ENCODE measurements around the gene MSMO1. TPM values are rescaled to one million over a fixed set of nuclear protein-coding genes. Genes with fewer than 3 reads are reported as not detected.

MSMO1 gene
- total RNA-seq, 2 experiments from 2014 or later = 41.6 to 91.5 TPM

DNA sequence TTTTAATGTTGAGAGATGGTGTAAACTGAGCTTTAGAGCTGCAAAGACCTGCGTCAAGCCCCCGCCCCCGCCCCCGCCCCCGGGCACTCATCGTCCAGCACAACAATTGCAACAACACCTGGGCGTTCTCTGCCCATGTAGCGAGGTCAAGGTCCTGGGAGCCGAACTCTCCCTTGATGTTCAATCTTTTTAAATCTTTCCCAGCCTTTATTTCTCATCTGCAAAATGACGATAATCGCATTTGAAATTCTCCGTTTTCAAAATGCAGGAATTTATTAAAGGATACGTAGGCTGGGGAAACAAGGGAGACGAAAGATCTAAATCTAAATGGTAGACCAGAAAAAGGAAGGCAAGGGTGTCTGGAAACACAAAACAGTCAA, 648 bp upstream of the MSMO1 start:
- Histone ChIP-seq H3K4me2 (ENCODE audit: low read length) (peak overlapping the region; percentile 90), H3K27ac (ENCODE audit: low read depth, low read length, poor library complexity, severe bottlenecking) (peak overlapping the region; percentile 64), H3K79me2 (ENCODE audit: insufficient read depth, low read depth, low read length) (peaks cover 42% of the 10 kb centered on the region), H3K4me1 (ENCODE audit: insufficient read depth, low read length, poor library complexity, severe bottlenecking) (peaks cover 40% of the 10 kb centered on the region), H3K36me3 (ENCODE audit: insufficient read depth, low read length) (peaks cover 47% of the 10 kb centered on the region), H3K9me2 (ENCODE audit: insufficient read depth, low read length) (no peaks in the 10 kb centered on the region), H3K4me3 (ENCODE audit: low read depth, low read length, poor library complexity, severe bottlenecking) (peak overlapping the region; percentile 90), H2AFZ (ENCODE audit: low read length) (peak overlapping the region; percentile 88), H3K9me3 (ENCODE audit: low read length) (peaks cover 6% of the 10 kb centered on the region; the same call in 1 of the 2 replicates), H4K20me1 (ENCODE audit: insufficient read depth, low read length) (peaks cover 23% of the 10 kb centered on the region)
- DNase-seq (ENCODE audit: low spot score) = peak; percentile 62
- CTCF ChIA-PET (ENCODE audit: unreplicated experiment) = interaction anchor here (1.4 kb wide), 1 partner anchor 196 kb away, joined by 5 read pairs; no protein-coding TSS in a partner anchor
- TSS peak; percentile 97 for BruUV-seq (replicated peaks)
- no peak for TF ChIP-seq EZH2phosphoT487 (IDR thresholded peaks at IDR 0.05; ENCODE audit: borderline replicate concordance, low read depth, low read length)
- TF ChIP-seq, protein P1, sequence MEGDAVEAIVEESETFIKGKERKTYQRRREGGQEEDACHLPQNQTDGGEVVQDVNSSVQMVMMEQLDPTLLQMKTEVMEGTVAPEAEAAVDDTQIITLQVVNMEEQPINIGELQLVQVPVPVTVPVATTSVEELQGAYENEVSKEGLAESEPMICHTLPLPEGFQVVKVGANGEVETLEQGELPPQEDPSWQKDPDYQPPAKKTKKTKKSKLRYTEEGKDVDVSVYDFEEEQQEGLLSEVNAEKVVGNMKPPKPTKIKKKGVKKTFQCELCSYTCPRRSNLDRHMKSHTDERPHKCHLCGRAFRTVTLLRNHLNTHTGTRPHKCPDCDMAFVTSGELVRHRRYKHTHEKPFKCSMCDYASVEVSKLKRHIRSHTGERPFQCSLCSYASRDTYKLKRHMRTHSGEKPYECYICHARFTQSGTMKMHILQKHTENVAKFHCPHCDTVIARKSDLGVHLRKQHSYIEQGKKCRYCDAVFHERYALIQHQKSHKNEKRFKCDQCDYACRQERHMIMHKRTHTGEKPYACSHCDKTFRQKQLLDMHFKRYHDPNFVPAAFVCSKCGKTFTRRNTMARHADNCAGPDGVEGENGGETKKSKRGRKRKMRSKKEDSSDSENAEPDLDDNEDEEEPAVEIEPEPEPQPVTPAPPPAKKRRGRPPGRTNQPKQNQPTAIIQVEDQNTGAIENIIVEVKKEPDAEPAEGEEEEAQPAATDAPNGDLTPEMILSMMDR (conservative IDR thresholded peaks at IDR 0.05; ENCODE audit: low read length) = no peak
- POLR2A ChIA-PET = interaction anchor here (0.6 to 1.6 kb wide), 12 partner anchors 9 to 593 kb away, joined by 3 to 7 read pairs (median 4); no protein-coding TSS in a partner anchor
- intact Hi-C loops (cut with micrococcal nuclease; ENCODE audit: unreplicated experiment) = loop anchor here (1.0 to 10.0 kb wide), 4 partner anchors 120 to 382 kb away; partner anchors contain the start of genes KLHL2 and TMEM192

DNA sequence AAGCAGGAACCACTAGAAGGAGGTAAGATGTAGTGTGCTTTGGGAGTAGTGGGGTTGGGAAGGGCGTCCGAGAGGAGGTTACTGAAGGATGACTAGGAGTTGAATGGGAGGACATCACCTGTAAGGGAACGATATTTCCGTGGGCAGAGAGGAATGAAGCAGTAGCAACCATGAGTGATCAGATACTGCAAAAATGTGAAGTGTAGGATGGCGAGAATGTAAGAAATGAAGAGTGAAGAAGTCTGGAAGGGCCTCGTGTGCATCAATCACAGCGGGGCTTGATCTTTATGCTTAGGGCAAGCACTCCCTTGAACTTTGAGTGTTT, 594 bp downstream of the MSMO1 start:
- ChIA-PET CTCF (ENCODE audit: unreplicated experiment) (interaction anchor here (1.3 kb wide), 1 partner anchor 17 kb away, joined by 4 read pairs; no protein-coding TSS in a partner anchor), POLR2A (interaction anchor here (0.6 to 1.6 kb wide), 8 partner anchors 8 to 635 kb away, joined by 3 to 5 read pairs (median 4); no protein-coding TSS in a partner anchor)
- Histone ChIP-seq H3K4me1 (ENCODE audit: insufficient read depth, low read length, poor library complexity, severe bottlenecking) (peaks cover 51% of the 10 kb centered on the region), H3K27ac (ENCODE audit: low read depth, low read length, poor library complexity, severe bottlenecking) (peak overlapping the region; percentile 73), H2AFZ (ENCODE audit: low read length) (peak overlapping the region; percentile 27), H3K79me2 (ENCODE audit: insufficient read depth, low read depth, low read length) (peaks cover 55% of the 10 kb centered on the region), H3K4me3 (ENCODE audit: low read depth, low read length, poor library complexity, severe bottlenecking) (peak overlapping the region; percentile 90), H3K9me3 (ENCODE audit: low read length) (peaks cover 6% of the 10 kb centered on the region; the same call in 1 of the 2 replicates), H3K4me2 (ENCODE audit: low read length) (peak overlapping the region; percentile 98), H3K9me2 (ENCODE audit: insufficient read depth, low read length) (no peaks in the 10 kb centered on the region), H3K36me3 (ENCODE audit: insufficient read depth, low read length) (peaks cover 60% of the 10 kb centered on the region), H4K20me1 (ENCODE audit: insufficient read depth, low read length) (peaks cover 35% of the 10 kb centered on the region)
- TF ChIP-seq, protein P1 (conservative IDR thresholded peaks at IDR 0.05; ENCODE audit: low read length) = no peak
- no peak for TF ChIP-seq EZH2phosphoT487 (IDR thresholded peaks at IDR 0.05; ENCODE audit: borderline replicate concordance, low read depth, low read length)
- intact Hi-C loops (cut with micrococcal nuclease; ENCODE audit: unreplicated experiment) = loop anchor here (10.0 kb wide), 1 partner anchor 383 kb away; no protein-coding TSS in a partner anchor
- BruUV-seq (replicated peaks) = no TSS peak
- DNase-seq (ENCODE audit: low spot score) = no peak

DNA sequence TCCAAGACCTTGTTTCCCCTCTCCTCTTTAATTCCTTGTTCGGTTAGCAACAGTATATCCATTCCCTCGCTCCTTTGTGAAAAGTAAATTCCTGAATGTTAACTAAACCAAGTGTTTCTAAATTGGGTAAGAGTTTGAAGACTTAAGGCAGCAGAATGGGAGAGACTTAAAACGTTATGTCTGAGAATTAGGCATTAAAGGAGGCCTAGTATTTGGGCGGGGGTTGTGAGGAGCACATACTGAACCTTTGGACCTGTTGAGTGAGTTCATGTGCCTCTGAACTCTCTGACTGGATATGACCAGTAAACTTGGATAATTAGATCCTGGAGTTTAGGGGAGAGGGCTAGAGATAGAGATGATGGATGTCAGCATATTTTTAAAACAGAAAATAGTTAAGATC, 1.2 kb downstream of the MSMO1 start:
- Histone ChIP-seq H4K20me1 (ENCODE audit: insufficient read depth, low read length) (peaks cover 42% of the 10 kb centered on the region), H3K9me3 (ENCODE audit: low read length) (peaks cover 6% of the 10 kb centered on the region; the same call in 1 of the 2 replicates), H3K4me2 (ENCODE audit: low read length) (peak overlapping the region; percentile 98), H3K79me2 (ENCODE audit: insufficient read depth, low read depth, low read length) (peaks cover 61% of the 10 kb centered on the region), H2AFZ (ENCODE audit: low read length) (no peak overlapping the region), H3K4me1 (ENCODE audit: insufficient read depth, low read length, poor library complexity, severe bottlenecking) (peaks cover 51% of the 10 kb centered on the region), H3K4me3 (ENCODE audit: low read depth, low read length, poor library complexity, severe bottlenecking) (peak overlapping the region; percentile 90), H3K9me2 (ENCODE audit: insufficient read depth, low read length) (no peaks in the 10 kb centered on the region), H3K36me3 (ENCODE audit: insufficient read depth, low read length) (peaks cover 66% of the 10 kb centered on the region), H3K27ac (ENCODE audit: low read depth, low read length, poor library complexity, severe bottlenecking) (peak overlapping the region; percentile 73)
- ChIA-PET CTCF (ENCODE audit: unreplicated experiment) (no interaction called here), POLR2A (interaction anchor here (0.9 to 3.4 kb wide), 6 partner anchors 8 to 39 kb away, joined by 3 to 11 read pairs (median 3); no protein-coding TSS in a partner anchor)
- intact Hi-C loops (cut with micrococcal nuclease; ENCODE audit: unreplicated experiment) = loop anchor here (10.0 kb wide), 1 partner anchor 384 kb away; no protein-coding TSS in a partner anchor
- DNase-seq (ENCODE audit: low spot score) = no peak
- BruUV-seq (replicated peaks) = no TSS peak
- TF ChIP-seq, protein P1 (conservative IDR thresholded peaks at IDR 0.05; ENCODE audit: low read length) = no peak
- no peak for TF ChIP-seq EZH2phosphoT487 (IDR thresholded peaks at IDR 0.05; ENCODE audit: borderline replicate concordance, low read depth, low read length)

Data from OCI-LY7 (cell line).